IPS-20b (cell line): ENCODE measurements around the gene EMID1.

Source experiments
- H3K27ac ChIP-seq: one replicate; pipeline ENCODE4 v1.5.1; 2013; ENCODE audit warnings: low read length
- H3K27me3 ChIP-seq: 2 replicates; pipeline ENCODE4 v1.6.1; 2013; ENCODE audit warnings: mild to moderate bottlenecking, low read length, inconsistent platforms; ENCODE audit not compliant: insufficient read depth
- H3K36me3 ChIP-seq: 2 replicates; pipeline ENCODE4 v1.6.1; 2013; ENCODE audit warnings: low read depth, mild to moderate bottlenecking, inconsistent platforms, low read length, moderate library complexity; ENCODE audit not compliant: insufficient read depth
- H3K4me1 ChIP-seq: 2 replicates; pipeline ENCODE4 v1.6.1; 2013; ENCODE audit warnings: mild to moderate bottlenecking, control low read depth, inconsistent platforms, low read length, moderate library complexity; ENCODE audit not compliant: insufficient read depth
- H3K4me3 ChIP-seq: 2 replicates; pipeline ENCODE4 v1.5.1; 2013; ENCODE audit warnings: mild to moderate bottlenecking, low read length, inconsistent platforms
- H3K9ac ChIP-seq: 2 replicates; pipeline ENCODE4 v1.6.1; 2013; ENCODE audit warnings: low read depth, mild to moderate bottlenecking, inconsistent platforms, low read length, moderate library complexity
- H3K9me3 ChIP-seq: 2 replicates; pipeline ENCODE4 v1.6.1; 2013; ENCODE audit warnings: mild to moderate bottlenecking, low read depth, low read length, inconsistent platforms; ENCODE audit not compliant: insufficient read depth

Gene EMID1

GRCh38 chr22:29270475-29271271, 65.0 kb downstream of the EMID1 start:
- peak overlapping the region; percentile 98 for H3K4me3 ChIP-seq
- no peak overlapping the region for H3K27ac ChIP-seq
- peaks cover 74% of the 10 kb centered on the region for H3K36me3 ChIP-seq
- peaks cover 36% of the 10 kb centered on the region for H3K4me1 ChIP-seq
- H3K9me3 ChIP-seq: no peaks in the 10 kb centered on the region
- no peaks in the 10 kb centered on the region for H3K27me3 ChIP-seq
- H3K9ac ChIP-seq: peak overlapping the region; percentile 100; the same call in 1 of the 2 replicates

DNA sequence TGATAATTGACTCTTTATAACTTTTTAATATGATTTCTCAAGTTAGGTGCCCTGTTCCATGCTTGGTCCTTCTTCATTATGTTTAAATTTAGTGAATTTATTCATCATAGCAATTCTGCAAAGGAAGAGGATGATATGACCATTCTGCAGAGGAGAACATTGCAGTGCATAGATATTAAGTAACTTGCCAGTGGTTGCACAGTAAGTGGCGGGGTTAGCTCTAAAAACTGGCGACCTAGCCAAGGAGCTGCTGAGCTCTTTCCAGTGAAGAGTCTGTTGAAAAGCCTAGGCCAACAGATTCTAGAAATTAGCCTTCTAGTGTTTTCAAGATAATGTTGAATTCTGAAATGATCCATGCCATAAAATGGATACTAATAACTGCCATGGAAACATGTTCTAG, 66.9 kb downstream of the EMID1 start:
- Histone ChIP-seq H3K9ac (no peak overlapping the region), H3K27me3 (no peaks in the 10 kb centered on the region), H3K27ac (no peak overlapping the region), H3K9me3 (no peaks in the 10 kb centered on the region), H3K4me1 (peaks cover 27% of the 10 kb centered on the region), H3K4me3 (no peak overlapping the region), H3K36me3 (peaks cover 87% of the 10 kb centered on the region)

DNA sequence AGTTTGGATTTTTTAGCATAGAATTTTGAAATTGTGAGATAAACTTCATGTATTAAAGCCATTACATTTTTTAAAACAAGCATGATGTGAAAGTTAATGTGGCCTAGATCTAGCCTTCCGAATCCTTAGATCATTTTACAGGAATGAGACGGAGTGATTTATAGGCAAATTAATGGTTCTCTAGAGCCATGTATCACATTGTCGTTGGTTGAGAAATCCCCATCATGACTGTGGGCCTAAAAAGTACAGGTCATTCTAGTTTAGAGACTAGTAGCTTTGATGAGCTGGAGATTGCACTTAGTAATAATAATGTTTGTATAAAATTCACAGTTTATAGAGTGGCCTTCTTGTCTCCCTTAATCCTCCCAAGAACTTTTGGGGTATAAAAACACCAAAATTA, 69.5 kb downstream of the EMID1 start:
- no peak overlapping the region for H3K27ac ChIP-seq

GRCh38 chr22:29275819-29276565, 70.3 kb downstream of the EMID1 start:
- Histone ChIP-seq H3K4me3 (no peak overlapping the region), H3K27me3 (no peaks in the 10 kb centered on the region), H3K27ac (no peak overlapping the region), H3K4me1 (peaks cover 14% of the 10 kb centered on the region), H3K9me3 (no peaks in the 10 kb centered on the region), H3K9ac (no peak overlapping the region), H3K36me3 (peaks cover 97% of the 10 kb centered on the region)

More for the DNA sequence above, 69.5 kb downstream of the EMID1 start:
- peaks cover 100% of the 10 kb centered on the region for H3K36me3 ChIP-seq
- no peak overlapping the region for H3K4me3 ChIP-seq
- peaks cover 23% of the 10 kb centered on the region for H3K4me1 ChIP-seq
- no peaks in the 10 kb centered on the region for H3K27me3 ChIP-seq
- no peaks in the 10 kb centered on the region for H3K9me3 ChIP-seq
- H3K9ac ChIP-seq: no peak overlapping the region

DNA sequence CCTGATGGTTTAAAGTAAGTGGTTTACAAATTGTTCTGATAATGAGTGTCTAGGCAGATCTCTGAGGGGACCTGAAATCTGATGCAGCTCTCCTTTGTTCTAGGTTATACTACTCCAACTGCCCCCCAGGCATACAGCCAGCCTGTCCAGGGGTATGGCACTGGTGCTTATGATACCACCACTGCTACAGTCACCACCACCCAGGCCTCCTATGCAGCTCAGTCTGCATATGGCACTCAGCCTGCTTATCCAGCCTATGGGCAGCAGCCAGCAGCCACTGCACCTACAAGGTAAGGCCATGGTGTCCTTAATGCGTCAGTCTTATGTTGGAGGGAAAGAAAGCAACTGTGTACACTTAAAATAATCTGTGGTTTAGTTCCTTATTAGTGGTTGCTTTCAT, 72.2 kb downstream of the EMID1 start:
- Histone ChIP-seq H3K27ac (no peak overlapping the region), H3K9me3 (no peaks in the 10 kb centered on the region), H3K9ac (no peak overlapping the region), H3K36me3 (peaks cover 97% of the 10 kb centered on the region), H3K4me1 (no peaks in the 10 kb centered on the region; the same call in 1 of the 2 replicates), H3K4me3 (no peak overlapping the region), H3K27me3 (no peaks in the 10 kb centered on the region)

- no peak overlapping the region for H3K9ac ChIP-seq
- no peaks in the 10 kb centered on the region for H3K9me3 ChIP-seq
- H3K4me3 ChIP-seq: no peak overlapping the region
- H3K4me1 ChIP-seq: no peaks in the 10 kb centered on the region
- H3K27ac ChIP-seq: no peak overlapping the region
- peaks cover 97% of the 10 kb centered on the region for H3K36me3 ChIP-seq
- H3K27me3 ChIP-seq: no peaks in the 10 kb centered on the region
Measured at GRCh38 chr22:29284196-29284595, 78.5 kb downstream of the EMID1 start.

DNA sequence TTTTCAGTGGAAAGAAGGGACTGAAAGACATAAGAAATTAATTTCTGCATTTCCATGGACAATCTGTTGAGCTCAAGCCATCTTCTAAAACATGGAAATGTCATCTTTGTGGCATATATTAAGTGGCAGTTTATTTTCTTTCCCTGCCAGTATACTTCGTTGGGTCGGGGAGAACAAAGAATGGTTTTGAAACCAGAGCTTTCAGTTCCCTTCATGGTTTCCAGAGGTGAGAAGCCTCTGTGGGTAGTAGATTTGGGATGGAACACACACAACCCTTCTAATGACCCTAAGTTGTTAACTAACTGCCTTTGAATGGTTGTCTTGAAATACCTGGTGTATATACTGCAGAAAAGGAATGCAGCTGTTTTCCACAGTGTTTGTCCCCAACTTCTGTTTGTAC, 83.1 kb downstream of the EMID1 start:
- no peak overlapping the region for H3K27ac ChIP-seq
- H3K4me3 ChIP-seq: no peak overlapping the region
- no peaks in the 10 kb centered on the region for H3K27me3 ChIP-seq
- H3K36me3 ChIP-seq: peaks cover 100% of the 10 kb centered on the region
- no peak overlapping the region for H3K9ac ChIP-seq
- H3K4me1 ChIP-seq: no peaks in the 10 kb centered on the region
- no peaks in the 10 kb centered on the region for H3K9me3 ChIP-seq

DNA sequence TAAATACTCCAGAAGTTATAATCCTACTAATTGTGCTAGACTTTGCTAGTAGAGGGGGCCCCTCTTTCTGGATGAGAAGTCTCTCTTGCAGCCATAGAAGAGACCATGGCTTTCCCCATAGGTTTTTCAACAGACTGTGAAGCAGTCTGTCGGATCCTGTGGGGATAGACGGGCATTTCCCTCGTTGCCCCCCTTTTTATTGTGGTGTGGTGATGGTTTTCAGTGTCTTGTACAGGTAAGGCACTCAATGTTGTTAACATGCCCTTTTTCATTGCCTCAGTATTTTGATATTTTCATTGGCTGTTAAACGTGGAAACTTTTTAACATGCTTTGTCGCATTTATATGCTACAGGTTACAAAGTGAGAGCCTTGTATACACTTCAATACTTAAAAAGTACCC, 84.4 kb downstream of the EMID1 start:
- no peak overlapping the region for H3K4me3 ChIP-seq
- no peak overlapping the region for H3K27ac ChIP-seq
- H3K27me3 ChIP-seq: no peaks in the 10 kb centered on the region
- H3K36me3 ChIP-seq: peaks cover 100% of the 10 kb centered on the region
- H3K4me1 ChIP-seq: no peaks in the 10 kb centered on the region
- H3K9ac ChIP-seq: no peak overlapping the region
- H3K9me3 ChIP-seq: no peaks in the 10 kb centered on the region

- Histone ChIP-seq H3K9me3 (no peaks in the 10 kb centered on the region), H3K36me3 (peaks cover 100% of the 10 kb centered on the region), H3K27me3 (no peaks in the 10 kb centered on the region), H3K4me1 (no peaks in the 10 kb centered on the region), H3K9ac (no peak overlapping the region), H3K27ac (no peak overlapping the region), H3K4me3 (no peak overlapping the region)
Measured at GRCh38 chr22:29291215-29291614, 85.5 kb downstream of the EMID1 start.

GRCh38 chr22:29292379-29292778, 86.7 kb downstream of the EMID1 start:
- Histone ChIP-seq H3K27ac (no peak overlapping the region), H3K27me3 (no peaks in the 10 kb centered on the region), H3K36me3 (peaks cover 100% of the 10 kb centered on the region), H3K9me3 (no peaks in the 10 kb centered on the region), H3K4me1 (no peaks in the 10 kb centered on the region), H3K9ac (no peak overlapping the region), H3K4me3 (no peak overlapping the region)

DNA sequence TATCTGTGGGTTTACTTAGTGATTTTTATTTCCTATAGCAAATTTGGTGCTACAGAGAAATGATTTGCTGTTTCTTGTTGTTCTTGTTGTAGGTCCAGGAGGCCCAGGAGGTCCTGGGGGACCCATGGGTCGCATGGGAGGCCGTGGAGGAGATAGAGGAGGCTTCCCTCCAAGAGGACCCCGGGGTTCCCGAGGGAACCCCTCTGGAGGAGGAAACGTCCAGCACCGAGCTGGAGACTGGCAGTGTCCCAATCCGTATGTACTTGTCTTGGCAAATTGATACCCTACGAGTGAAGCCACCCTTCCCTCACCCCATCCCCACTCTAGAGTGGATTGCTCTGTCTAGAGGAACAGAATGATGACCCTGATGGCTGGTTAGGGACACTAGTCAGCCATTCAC, 92.9 kb downstream of the EMID1 start:
- no peak overlapping the region for H3K4me3 ChIP-seq
- no peak overlapping the region for H3K9ac ChIP-seq
- no peak overlapping the region for H3K27ac ChIP-seq
- no peaks in the 10 kb centered on the region for H3K27me3 ChIP-seq
- H3K4me1 ChIP-seq: no peaks in the 10 kb centered on the region
- H3K9me3 ChIP-seq: no peaks in the 10 kb centered on the region
- H3K36me3 ChIP-seq: peaks cover 74% of the 10 kb centered on the region
